Glomerular visceral epithelial cell (primary cell): ENCODE results near the gene CLEC17A.
A peak's percentile ranks its signal among the peaks of the same experiment; 100 is the strongest.
"Not testable (repeated sequence)": the region's sequence is repeated elsewhere in the genome, so short reads cannot be mapped to it uniquely, and the experiment has no call there.

Source experiments
- DNase-seq: peaks from one replicate; pipeline ENCODE4 v3.0.0-alpha.2; 2016; ENCODE audit errors: extremely low spot score

CLEC17A gene

DNA sequence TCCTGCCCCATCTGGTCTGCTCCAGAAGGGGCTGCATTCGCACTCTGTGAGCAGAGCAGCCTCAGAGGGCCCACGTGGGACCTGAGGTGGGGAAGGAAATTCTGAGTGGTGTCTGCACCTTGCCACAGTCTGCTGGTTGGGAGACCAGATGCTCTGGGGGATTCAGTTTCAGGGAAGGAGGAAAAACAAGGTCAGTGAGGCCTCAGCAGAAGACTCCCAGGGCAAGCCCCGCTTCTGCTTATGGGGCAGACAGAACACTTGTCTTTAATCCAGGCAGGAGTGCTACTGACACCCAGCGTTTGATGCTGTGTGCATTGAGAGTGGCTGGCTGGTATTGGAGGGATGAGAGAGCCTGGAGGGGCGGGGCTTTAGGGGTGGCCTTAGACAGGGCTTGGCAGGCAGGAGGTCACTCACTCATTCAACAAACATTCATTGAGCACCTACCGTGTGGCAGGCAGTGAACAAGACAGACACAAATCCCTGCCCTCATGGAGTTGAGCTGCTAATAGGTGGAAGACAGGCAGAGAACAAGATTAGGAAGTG, 4.9 kb upstream of the CLEC17A start:
- no peak for DNase-seq

DNA sequence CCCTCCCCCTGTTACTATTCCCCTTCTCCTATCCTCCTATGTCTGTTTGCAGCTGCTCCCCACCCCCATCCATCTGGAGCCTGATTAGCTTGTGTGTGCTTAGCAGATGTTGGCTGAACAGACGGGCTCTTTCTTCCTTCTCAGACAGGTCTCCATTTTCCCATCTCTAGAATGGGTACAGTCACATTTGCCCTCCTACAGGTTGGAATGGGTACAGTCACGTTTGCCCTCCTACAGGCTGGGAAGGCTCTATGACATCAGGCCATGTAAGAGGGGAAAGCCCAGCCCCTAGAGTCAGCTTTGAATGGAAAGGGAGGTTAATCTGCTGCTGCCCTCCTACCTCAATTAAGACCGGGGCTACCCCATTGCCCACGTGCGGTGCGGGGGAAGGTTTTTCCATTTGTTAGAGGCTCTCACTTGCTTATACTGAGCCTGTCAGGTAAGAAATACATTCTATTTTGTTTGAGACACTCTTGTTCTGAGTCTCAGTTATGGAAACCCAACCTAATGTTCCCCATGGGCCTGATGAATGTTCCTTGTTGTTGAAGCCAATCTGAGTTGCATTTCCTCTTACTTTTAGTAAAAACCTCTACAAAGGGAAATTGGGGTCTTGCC, 2.2 kb upstream of the CLEC17A start:
- no peak for DNase-seq

DNA sequence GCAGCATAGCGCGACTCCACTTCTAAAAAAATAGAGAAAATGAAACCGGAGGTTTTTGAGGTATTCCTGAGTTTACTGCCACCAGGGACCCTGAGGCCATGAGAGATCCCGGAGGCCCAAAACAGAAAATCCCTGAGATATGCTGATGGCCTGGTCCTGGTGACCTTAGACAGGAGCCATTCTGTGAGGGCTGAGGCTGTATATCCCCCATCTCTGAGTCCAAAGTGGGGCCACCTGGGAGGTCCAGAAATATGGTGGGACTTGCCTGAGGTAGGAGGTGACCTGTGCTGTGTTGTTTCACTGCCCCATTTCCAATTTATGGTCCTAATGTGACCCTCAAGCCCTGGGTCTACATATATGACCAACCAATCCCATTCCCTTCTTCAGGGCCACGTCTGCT, 1.5 kb downstream of the CLEC17A start:
- DNase-seq, result not testable (repeated sequence)

DNA sequence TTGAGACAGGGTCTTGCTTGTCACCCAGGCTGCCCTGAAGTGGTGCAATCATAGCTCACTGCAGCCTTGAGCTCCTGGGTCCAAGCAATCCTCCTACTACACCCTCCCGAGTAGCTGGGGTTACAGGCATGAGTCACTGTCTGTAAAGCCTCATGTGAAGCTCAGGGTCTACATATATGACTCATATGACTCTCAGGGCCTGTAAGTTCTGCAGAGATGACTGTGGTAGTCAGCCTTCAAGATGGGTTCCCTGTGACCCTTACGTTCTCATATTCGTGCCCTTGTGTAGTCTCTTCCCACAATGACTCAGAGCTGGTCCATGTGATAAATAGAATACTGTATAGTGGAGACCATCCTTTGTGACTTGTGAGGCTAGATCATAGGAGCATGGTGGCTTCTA, 2.3 kb downstream of the CLEC17A start:
- DNase-seq, result peak; percentile 30

DNA sequence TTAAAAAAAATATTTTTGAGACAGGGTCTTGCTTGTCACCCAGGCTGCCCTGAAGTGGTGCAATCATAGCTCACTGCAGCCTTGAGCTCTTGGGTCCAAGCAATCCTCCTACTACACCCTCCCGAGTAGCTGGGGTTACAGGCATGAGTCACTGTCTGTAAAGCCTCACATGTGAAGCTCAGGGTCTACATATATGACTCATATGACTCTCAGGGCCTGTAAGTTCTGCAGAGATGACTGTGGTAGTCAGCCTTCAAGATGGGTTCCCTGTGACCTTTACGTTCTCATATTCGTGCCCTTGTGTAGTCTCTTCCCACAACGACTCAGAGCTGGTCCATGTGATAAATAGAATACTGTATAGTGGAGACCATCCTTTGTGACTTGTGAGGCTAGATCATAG, 6.5 kb downstream of the CLEC17A start:
- not testable (repeated sequence) for DNase-seq

DNA sequence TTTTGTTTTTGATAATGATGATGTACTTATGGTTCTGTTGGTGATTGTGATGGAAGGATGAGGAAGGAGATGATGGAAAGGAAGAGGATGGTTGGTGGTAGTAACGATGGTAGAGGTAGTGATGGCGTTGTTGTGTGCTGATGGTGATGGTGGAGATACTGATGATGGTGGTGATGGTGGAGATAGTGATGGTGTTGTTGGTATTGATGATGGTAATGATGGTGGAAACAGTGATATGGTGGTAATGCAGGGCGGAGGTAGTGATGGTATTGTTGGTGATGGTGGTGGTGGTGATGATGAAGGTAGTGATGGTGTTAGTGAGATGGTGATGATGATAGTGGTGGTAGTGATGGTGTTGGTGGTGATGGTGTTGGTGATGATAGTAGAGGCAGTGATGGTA, 12.7 kb downstream of the CLEC17A start:
- no peak for DNase-seq

DNA sequence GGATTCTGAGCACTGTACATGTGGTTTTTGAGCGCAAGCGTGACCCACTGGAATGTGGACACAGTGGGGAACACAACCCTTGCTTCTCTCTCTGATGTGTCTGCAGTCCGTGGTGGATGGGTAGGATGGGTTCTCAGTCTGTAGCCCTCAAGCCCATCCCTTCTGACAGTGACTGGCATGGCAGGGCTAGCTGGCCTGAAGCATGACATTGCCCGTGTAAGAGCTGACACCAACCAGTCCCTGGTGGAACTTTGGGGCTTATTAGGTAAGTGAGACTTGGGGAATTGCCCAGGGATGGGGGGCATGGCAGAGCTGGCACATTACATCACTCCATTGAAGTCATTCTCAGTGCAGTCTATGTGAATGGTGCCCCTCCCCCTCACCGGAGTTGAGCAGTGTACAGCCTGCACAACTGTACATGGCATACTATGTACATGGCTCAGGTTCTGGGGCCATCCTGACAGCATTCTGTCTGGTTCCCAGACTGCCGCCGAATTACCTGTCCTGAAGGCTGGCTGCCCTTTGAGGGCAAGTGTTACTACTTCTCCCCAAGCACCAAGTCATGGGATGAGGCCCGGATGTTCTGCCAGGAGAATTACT, 16.8 kb downstream of the CLEC17A start:
- no peak for DNase-seq

DNA sequence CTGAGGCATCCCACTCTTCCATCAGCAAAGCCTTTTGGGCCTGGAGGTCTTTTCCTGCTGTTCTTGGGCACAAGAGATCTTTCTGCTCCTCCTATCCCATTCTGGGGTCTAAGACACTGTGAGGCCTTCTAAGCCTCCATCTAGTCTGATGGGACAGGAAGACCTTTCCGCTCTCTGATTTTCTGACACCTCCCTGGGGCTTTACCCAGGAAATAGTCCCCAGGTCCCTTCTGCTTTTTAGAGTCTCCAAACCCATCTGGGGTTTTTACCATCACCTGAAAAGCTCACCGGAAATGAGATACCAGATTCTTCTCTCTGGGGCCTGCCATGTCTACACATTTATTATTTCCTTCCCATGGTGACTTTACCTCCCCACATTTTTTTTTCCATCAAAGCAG, 21.1 kb downstream of the CLEC17A start:
- DNase-seq, result no peak

DNA sequence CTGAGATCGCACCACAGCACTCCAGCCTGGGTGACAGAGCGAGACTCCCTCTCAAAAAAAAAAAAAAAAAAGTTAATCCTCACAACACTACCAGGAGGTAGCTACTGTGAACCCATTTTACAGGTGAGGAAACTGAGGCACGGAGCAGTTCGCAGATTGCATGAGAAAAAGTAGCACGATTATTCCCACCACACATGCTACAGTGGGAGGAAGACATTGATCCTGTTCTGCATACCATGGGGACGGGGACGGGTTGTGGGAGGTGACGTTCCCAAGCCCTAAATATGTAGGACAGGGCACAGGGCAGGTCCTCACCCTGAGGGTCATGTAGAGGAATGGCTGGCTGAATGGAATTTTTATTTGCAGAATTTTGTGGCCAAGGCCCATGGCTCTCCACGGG, 23.7 kb downstream of the CLEC17A start:
- DNase-seq, result no peak

DNA sequence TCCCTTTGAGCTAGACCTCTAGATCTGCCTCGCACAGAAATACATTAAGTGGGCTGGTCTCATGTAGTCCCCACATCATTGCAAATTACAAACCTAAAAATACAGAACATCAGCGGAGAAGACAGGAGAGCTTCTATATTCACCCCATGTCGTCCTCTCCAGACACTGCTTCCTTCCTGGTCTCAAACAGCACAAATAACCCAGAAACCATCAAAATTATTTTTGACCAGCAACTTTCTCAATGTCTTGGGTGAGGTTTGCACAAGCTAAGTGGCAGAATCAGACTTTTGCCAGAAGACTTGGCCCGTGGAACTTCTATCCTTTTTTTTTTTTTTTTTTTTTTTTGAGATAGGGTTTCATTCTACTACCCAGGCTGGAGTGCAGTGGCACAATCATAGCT, 28.2 kb downstream of the CLEC17A start:
- DNase-seq, result no peak

DNA sequence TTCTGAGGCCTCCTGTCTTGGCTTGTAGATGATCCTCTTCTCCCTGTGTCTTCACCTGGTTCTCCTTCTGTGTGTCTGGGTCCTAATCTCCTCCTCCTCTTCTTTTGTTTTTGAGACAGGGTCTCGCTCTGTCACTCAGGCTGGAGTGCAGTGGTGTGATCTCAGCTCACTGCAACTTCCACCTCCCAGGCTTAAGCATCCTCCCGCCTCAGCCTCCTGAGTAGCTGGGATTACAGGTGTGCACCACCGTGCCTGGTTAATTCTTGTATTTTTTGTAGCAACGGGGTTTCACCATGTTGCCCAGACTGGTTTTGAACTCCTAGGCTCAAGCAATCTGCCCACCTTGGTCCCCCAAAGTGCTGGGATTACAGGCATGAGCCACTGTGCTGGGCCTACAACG, 29.4 kb downstream of the CLEC17A start:
- DNase-seq, result not testable (repeated sequence)

DNA sequence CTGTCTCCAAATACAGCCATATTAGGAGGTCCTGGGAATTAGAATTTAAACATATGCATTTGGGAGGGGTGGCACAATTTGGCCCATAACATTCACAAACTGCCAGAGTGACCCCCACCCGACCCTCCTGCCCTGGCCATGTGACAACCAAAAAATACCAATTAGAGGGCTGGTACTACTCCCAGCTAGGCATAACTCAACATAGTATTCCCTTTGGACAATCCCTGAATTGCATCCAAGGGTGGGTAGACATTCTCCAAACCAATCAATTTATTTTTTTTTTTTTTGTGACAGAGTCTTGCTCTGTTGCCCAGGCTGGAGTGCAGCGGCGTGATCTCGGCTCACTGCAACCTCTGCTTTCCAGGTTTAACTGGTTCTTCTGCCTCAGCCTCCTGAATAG, 29.8 kb downstream of the CLEC17A start:
- no peak for DNase-seq

DNA sequence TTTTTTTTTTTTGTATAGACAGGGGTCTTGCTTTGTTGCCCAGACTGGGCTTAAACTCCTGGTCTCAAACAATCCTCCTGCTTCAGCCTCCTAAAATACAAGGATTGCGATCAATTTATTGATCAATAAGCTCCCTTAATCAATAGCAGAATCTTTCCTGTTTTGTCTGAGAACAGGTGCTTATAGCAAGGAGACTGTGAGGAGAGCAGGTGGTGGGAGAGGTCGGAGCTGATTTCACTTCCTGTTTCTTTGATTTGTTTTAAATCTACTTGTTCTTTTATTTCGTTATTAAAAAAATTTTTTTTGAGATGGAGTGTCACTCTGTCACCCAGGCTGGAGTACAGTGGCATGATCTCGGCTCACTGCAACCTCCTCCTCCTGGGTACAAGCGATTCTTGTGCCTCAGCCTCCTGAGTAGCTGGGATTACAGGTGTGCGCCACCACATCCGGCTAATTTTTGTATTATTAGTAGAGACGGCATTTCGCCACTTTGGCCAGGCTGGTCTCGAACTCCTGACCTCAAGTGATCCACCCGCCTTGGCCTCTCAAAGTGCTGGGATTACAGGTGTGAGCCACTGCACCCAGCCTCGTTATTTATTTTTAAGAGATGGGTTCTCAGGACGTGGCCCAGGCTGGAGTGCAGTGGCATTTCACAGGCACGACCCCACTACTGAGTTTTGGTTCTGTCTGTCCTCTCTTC, 30.7 kb downstream of the CLEC17A start:
- DNase-seq, result not testable (repeated sequence)

DNA sequence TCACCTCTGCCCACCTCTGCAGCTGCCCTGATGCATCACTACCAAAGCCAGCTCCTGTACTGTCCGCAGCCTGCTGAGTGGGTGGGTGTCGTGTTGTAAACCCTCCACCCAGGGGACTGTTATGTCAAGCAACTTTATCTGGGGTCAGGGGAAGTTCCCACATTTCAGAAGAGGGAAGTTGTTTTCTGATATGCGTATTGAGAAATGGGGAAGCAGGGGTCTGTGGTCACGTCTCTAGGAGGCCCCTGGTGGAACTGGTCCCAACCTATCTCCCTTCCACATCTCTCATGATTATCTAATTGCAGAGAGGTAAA, 31.2 kb downstream of the CLEC17A start:
- no peak for DNase-seq

DNA sequence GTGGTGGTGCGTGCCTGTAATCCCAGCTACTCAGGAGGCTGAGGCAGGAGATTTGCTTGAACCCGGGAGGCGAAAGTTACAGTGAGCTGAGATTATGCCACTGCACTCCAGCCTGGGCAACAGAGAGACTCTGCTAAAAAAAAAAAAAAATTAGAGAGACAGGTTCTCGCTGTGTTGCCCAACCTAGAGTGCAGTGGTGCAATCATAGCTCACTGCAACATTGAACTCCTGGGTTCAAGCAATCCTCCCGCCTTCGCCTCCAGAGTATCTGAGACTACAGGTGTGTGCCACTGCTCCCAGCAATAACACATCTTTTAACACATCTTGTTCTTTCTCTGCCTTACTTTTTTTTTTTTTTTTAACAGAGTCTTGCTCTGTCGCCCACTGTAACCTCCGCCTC, 32.7 kb downstream of the CLEC17A start:
- no peak for DNase-seq

DNA sequence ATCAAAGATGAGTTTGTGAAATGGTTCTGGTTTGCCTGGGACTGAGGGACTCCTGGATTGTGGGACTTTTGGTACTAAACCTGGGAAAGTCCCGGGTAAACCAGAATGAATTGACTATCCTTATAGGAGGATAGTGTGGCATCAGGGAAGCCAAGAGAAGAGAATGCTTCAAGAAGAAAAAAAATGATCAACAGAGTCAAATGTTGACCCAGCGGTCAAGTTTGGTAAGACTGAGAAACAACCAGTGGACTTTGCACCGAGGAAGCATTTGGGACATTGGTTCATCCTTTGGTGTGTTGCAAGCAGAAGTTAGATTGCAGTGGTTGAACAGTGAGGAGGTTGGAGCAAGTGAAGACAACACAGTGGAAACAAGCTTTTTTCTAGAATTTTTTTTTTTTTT, 33.5 kb downstream of the CLEC17A start:
- DNase-seq, result no peak

DNA sequence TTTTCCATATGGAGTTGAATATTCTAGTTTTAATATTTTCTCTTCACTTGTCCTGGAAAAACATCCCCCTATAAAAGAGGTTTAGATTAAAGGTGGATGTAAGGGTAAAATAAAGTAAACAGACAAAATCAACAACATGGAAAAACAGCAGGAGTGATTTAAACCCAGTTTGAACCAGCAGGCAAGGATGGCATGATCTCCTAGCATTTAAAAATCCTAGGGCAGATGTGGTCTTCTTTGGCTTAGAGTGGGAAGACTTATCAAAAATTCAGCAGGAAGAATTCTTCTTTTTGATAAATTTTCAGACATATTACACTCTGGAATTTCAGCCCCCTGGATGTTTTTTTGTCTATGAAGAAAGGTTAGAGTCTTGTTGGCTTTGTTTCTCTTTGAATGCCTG, 36.5 kb downstream of the CLEC17A start:
- no peak for DNase-seq

DNA sequence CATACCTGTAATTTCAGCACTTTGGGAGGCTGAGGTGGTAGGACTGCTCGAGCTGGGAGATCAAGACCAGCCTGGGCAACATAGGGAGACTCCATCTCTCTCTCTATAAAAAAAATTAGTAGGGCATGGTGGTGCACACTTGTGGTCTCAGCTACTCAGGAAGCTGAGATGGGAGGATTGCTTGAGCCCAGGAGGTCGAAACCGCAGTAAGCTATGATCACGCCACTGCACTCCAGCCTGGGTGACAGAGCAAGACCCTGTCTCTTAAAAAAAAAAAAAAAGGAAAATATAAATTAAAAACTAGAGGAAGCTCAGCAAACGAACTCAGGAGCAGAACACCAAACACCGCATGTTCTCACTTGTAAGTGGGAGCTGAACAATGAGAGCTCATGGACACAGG, 41.6 kb downstream of the CLEC17A start:
- not testable (repeated sequence) for DNase-seq

DNA sequence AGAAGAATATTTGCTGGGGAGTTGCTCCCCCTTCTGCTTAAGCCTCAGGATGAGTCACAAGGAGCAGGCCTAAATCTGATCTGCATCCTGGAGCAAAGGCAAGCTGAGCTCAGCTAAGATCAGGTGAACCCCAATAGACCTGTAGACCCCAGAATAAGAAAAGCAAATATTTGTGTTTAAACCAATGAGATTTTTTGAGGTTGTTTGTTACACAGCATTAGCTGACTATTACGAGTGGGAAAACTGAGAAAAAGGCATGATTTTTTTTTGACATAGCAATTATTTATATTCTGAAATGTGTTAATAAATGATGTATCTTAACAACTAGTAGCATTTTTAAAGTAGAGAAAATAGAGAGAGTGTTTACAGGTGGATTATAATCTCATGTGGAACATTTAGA, 46.7 kb downstream of the CLEC17A start:
- DNase-seq, result no peak

DNA sequence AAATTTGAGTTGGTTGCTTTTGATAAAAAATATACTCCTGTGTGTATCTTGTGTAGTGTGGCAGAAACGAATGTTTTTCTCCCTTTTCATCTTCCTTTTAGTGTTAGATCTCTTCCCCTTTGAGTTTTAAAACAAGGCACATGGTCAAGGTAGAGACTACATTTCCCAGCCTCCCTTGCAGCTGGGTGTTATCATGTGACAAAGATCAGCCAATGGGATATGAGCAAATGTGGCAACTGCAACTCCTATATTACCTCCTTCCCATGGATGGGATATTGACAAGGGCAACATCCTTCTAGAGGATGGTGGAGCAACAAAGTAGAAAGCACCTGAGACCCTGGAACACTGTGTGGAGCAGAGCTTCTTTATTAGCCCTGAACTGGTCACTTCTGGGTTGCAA, 49.4 kb downstream of the CLEC17A start:
- peak; percentile 1 for DNase-seq

DNA sequence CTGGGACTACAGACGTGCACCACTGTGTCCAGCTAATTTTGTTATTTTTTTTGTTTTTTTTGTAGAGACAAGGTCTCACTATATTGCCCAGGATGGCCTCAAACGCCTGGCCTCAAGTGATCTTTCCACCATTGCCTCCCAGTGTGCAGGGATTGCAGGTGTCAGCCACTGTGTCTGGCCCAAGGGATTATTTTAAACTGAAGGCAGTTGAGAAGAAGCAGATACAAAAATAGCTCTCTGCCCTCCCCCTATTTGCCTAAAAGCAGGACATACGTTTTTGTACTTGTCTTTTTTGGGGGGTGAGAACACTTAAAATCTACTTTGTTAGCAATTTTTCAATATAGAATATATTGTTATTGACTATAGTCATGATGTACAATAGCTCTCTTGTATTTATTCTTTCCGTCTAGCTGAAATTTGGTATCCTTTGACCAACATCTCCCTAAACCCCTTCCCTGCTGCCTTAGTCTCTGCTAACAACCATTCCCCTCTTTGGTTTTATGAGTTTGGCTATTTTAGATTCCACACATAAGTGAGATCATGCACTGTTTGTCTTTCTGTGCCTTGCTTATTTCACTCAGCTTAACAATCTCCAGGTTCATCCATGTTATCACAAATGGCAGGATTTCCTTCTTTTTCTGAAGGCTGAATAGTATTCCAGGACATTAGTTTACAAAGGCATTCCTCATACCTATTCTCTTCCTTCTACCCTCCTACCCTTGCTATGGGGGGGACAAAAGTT, 56.8 kb downstream of the CLEC17A start:
- DNase-seq, result no peak

DNA sequence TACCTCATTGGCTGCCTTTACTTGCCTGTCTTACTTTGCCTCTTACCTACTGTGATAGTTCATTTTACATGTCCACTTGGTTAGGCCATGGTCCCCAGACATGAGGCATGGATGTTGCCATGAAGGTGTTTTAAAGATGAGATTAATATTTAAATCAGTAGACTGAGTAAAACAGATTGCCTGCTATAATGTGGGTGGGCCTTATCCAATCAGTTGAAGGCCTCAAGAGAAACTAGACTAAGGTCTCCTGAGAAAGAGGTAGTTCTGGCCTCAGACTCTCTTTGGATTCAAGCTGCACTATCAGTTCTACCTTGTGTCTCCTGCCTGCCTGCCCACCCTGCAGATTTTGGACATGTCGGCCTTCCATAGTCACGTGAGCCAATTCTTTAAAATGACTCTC, 65.6 kb downstream of the CLEC17A start:
- DNase-seq, result no peak

DNA sequence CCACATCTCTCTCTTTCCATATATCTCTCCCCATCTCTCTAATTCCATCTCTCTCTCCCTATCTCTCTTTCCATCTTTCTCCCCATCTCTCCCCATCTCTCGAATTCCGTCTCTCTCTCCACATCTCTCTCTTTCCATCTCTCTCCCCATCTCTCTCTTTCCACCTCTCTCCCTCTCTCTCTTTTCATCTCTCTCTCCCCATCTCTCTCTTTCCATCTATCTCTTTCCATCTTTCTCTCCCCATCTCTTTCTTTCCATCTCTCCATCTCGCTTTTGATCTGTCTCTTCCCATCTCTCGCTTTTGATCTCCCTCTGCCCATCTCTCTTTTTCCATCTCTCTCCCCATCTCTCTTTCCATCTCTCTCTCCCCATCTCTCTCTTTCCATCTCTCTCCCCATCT, 66.1 kb downstream of the CLEC17A start:
- no peak for DNase-seq
